ENCODE measurements around the gene TBX1. TPM values are rescaled to one million over a fixed set of nuclear protein-coding genes. Genes with fewer than 3 reads are reported as not detected.

The TBX1 gene
- polyA plus RNA-seq, 1 donor from 2014 or later, result not detected

DNA sequence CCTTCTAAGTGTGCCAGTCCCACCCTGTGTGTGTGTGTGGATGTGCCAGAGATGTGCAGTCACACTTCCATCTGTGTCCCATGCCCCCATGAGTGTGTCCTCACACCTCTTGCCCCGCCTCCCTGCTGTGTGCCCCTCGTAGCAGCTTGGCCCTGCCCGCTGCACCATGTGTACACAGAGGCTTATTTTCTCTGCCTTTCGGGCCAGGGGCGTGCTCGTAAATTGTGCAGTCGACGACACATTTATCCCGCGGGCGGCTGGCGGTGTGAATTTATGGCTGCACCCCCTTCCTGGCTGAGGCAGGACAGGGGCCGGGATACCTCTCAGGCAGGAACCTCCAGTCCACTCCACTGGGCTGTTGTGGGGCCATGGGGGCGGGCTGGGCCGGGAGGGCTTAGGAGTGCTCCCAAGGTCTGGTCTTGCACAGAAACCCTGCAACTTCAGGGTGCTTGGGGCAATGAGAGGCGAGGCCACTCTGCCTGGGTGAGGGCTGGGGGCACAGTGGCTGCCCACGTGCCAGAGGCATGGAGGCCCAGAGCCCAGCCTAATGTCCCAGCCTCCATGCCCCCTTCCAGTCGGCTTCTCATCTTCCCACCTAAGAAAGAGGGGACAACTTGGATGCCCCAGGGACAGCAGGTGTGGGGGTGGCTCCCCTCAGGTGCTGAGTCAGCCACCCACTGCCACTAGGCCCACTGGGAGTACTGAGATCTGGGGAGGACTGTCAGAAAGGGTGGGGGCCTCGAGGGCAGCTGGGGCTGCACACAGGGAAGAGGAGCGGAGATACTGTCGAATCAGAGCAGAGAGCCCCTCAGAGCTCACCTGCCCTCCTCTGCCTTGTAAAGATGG is 24.7 kb upstream of the TBX1 start:
- Histone ChIP-seq H3K9me2 (ENCODE audit: insufficient read depth, low read length) (no peaks in the 10 kb centered on the region), H3K4me3 (ENCODE audit: low read length) (no peak overlapping the region), H3K79me2 (replicated peaks; ENCODE audit: insufficient read depth, low read length) (no peaks in the 10 kb centered on the region), H3K4me2 (ENCODE audit: low read length) (no peak overlapping the region), H2AFZ (ENCODE audit: low read depth, low read length) (no peak overlapping the region), H3K27ac (ENCODE audit: low read length) (no peak overlapping the region), H4K20me1 (ENCODE audit: insufficient read depth) (no peaks in the 10 kb centered on the region), H3F3A (ENCODE audit: insufficient read depth, low read length, poor library complexity, severe bottlenecking) (no peaks in the 10 kb centered on the region), H3K36me3 (ENCODE audit: insufficient read depth, low read length) (no peaks in the 10 kb centered on the region), H3K27me3 (ENCODE audit: insufficient read depth, low read depth, low read length) (no peaks in the 10 kb centered on the region), H3K9me3 (ENCODE audit: low read length) (no peaks in the 10 kb centered on the region), H3K9ac (ENCODE audit: low read length) (no peak overlapping the region)
- TF ChIP-seq POLR2AphosphoS5 (IDR thresholded peaks at IDR 0.05) (no peak), TAF1 (IDR thresholded peaks at IDR 0.05; ENCODE audit: low read depth) (no peak), MXI1 (conservative IDR thresholded peaks at IDR 0.05; ENCODE audit: poor library complexity, severe bottlenecking) (no peak), RAD21 (conservative IDR thresholded peaks at IDR 0.05) (no peak), EP300 (conservative IDR thresholded peaks at IDR 0.05; ENCODE audit: poor library complexity, severe bottlenecking) (no peak), EZH2 (IDR thresholded peaks at IDR 0.05; ENCODE audit: borderline replicate concordance, insufficient read depth, low read length, poor library complexity, severe bottlenecking) (no peak), SMC3 (conservative IDR thresholded peaks at IDR 0.05; ENCODE audit: poor library complexity) (no peak)
- TF ChIP-seq, protein P1, sequence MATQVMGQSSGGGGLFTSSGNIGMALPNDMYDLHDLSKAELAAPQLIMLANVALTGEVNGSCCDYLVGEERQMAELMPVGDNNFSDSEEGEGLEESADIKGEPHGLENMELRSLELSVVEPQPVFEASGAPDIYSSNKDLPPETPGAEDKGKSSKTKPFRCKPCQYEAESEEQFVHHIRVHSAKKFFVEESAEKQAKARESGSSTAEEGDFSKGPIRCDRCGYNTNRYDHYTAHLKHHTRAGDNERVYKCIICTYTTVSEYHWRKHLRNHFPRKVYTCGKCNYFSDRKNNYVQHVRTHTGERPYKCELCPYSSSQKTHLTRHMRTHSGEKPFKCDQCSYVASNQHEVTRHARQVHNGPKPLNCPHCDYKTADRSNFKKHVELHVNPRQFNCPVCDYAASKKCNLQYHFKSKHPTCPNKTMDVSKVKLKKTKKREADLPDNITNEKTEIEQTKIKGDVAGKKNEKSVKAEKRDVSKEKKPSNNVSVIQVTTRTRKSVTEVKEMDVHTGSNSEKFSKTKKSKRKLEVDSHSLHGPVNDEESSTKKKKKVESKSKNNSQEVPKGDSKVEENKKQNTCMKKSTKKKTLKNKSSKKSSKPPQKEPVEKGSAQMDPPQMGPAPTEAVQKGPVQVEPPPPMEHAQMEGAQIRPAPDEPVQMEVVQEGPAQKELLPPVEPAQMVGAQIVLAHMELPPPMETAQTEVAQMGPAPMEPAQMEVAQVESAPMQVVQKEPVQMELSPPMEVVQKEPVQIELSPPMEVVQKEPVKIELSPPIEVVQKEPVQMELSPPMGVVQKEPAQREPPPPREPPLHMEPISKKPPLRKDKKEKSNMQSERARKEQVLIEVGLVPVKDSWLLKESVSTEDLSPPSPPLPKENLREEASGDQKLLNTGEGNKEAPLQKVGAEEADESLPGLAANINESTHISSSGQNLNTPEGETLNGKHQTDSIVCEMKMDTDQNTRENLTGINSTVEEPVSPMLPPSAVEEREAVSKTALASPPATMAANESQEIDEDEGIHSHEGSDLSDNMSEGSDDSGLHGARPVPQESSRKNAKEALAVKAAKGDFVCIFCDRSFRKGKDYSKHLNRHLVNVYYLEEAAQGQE (IDR thresholded peaks at IDR 0.05; ENCODE audit: borderline replicate concordance), result no peak
- TF ChIP-seq, protein P2, sequence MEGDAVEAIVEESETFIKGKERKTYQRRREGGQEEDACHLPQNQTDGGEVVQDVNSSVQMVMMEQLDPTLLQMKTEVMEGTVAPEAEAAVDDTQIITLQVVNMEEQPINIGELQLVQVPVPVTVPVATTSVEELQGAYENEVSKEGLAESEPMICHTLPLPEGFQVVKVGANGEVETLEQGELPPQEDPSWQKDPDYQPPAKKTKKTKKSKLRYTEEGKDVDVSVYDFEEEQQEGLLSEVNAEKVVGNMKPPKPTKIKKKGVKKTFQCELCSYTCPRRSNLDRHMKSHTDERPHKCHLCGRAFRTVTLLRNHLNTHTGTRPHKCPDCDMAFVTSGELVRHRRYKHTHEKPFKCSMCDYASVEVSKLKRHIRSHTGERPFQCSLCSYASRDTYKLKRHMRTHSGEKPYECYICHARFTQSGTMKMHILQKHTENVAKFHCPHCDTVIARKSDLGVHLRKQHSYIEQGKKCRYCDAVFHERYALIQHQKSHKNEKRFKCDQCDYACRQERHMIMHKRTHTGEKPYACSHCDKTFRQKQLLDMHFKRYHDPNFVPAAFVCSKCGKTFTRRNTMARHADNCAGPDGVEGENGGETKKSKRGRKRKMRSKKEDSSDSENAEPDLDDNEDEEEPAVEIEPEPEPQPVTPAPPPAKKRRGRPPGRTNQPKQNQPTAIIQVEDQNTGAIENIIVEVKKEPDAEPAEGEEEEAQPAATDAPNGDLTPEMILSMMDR (IDR thresholded peaks at IDR 0.05; ENCODE audit: poor library complexity, severe bottlenecking), result no peak

DNA sequence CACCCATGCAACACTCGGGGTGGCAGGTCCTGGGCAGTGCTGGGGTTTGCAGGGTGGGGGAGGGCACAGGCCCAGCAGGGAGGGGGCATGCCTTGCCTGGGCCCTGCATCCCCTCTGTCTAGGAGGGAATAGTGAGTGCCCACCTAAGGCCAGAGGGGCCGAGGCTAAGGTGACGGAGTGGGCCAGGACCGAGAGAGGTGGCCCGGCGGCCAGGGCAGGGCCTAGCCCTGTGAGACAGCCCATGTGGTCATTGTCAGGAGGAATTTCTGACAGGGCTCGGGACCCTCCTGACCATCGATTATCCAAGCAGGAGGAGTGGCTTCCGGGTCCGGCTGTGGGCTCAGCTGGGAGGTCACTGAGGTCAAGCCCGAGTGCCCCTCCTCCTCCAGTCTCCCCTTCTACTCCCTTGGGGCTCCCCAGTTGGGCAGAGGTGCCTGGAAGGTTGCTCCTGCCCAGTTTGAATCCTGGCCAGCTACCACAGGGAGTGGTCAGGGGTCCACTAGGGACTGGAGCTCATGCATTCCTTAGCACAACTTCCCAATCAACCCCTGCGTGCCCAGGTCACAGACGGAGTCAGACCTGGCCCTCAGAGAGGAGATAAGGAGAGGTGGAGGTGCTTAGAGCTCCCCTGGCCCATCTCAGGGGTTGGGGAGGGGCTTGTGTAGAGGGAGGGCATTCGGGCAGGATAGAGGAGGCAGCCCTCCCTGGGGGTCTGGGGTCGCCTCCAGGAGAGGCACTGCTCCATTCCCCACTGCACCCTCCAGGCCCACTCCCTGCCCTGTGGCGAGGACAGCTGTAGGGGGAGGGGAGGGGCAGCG is 22.5 kb upstream of the TBX1 start:
- no peak overlapping the region for H2AFZ ChIP-seq (ENCODE audit: low read depth, low read length)
- H3K4me3 ChIP-seq (ENCODE audit: low read length), result no peak overlapping the region
- no peaks in the 10 kb centered on the region for H3K27me3 ChIP-seq (ENCODE audit: insufficient read depth, low read depth, low read length)
- no peaks in the 10 kb centered on the region for H3K79me2 ChIP-seq (replicated peaks; ENCODE audit: insufficient read depth, low read length)
- H3K9ac ChIP-seq (ENCODE audit: low read length), result no peak overlapping the region
- H4K20me1 ChIP-seq (ENCODE audit: insufficient read depth), result no peaks in the 10 kb centered on the region
- TF ChIP-seq MXI1 (conservative IDR thresholded peaks at IDR 0.05; ENCODE audit: poor library complexity, severe bottlenecking), result no peak
- H3K9me2 ChIP-seq (ENCODE audit: insufficient read depth, low read length), result no peaks in the 10 kb centered on the region
- H3F3A ChIP-seq (ENCODE audit: insufficient read depth, low read length, poor library complexity, severe bottlenecking), result no peaks in the 10 kb centered on the region
- no peak overlapping the region for H3K27ac ChIP-seq (ENCODE audit: low read length)
- H3K36me3 ChIP-seq (ENCODE audit: insufficient read depth, low read length), result no peaks in the 10 kb centered on the region
- H3K9me3 ChIP-seq (ENCODE audit: low read length), result no peaks in the 10 kb centered on the region
- no peak overlapping the region for H3K4me2 ChIP-seq (ENCODE audit: low read length)

Data from neural cell (in vitro differentiated cells).